Thymus (tissue), 11 donors: ENCODE data around the gene TXLNG. TPM values are rescaled to one million over a fixed set of nuclear protein-coding genes. Genes with fewer than 3 reads are reported as not detected.
A peak's percentile ranks its signal among the peaks of the same experiment; 100 is the strongest.
"Not testable (repeated sequence)": the region's sequence is repeated elsewhere in the genome, so short reads cannot be mapped to it uniquely, and the experiment has no call there.

Source experiments
- DNase-seq, 9 donors: peaks; one replicate each; pipeline ENCODE4 v3.0.0-alpha.2; 2013; ENCODE audit warnings: low spot score in 9 of 9, low read depth in 6 of 9, missing footprints in 1 of 9
- H3K27ac ChIP-seq, 2 donors: one replicate each; pipeline ENCODE4 v1.5.1; 2013; ENCODE audit warnings: control low read depth in 1 of 2, low read depth in 1 of 2, low read length in 1 of 2, mild to moderate bottlenecking in 1 of 2, moderate library complexity in 1 of 2
- H3K27me3 ChIP-seq, 2 donors: one replicate each; pipeline ENCODE4 v1.5.1; 2013; ENCODE audit warnings: low read length in 1 of 2; ENCODE audit not compliant: control insufficient read depth in 2 of 2, insufficient read depth in 1 of 2
- H3K36me3 ChIP-seq, 2 donors: one replicate each; pipeline ENCODE4 v1.5.1; 2013; ENCODE audit warnings: low read length in 1 of 2, mild to moderate bottlenecking in 1 of 2, moderate library complexity in 1 of 2; ENCODE audit not compliant: control insufficient read depth in 2 of 2, insufficient read depth in 2 of 2
- H3K4me1 ChIP-seq, 2 donors: one replicate each; pipeline ENCODE4 v1.5.1; 2013; ENCODE audit warnings: low read length in 2 of 2; ENCODE audit not compliant: control insufficient read depth in 2 of 2, insufficient read depth in 2 of 2
- H3K4me3 ChIP-seq, 2 donors: one replicate each; pipeline ENCODE4 v1.5.1; 2013; ENCODE audit warnings: low read length in 2 of 2, control low read depth in 1 of 2, mild to moderate bottlenecking in 1 of 2
- H3K9me3 ChIP-seq, 2 donors: one replicate each; pipeline ENCODE4 v1.5.1; 2013; ENCODE audit warnings: low read length in 1 of 2, mild to moderate bottlenecking in 1 of 2; ENCODE audit not compliant: control insufficient read depth in 2 of 2, insufficient read depth in 1 of 2
- WGBS: extraction: QIAGEN DNeasy Blood & Tissue Kit; methylation state at CpG from one replicate; pipeline ENCODE4 v1.1.7; 2013; 5-methylcytosine and 5-hydroxymethylcytosine counted together
- polyA plus RNA-seq: library from polyadenylated mRNA; stranded (reverse); fragments of 200-250 nt; gene quantifications from one replicate; pipeline ENCODE4 v1.2.3, GENCODE V29; 2013
- total RNA-seq: library from RNA; stranded (reverse); fragments of 120-200 nt; gene quantifications from one replicate; pipeline ENCODE4 v1.2.4, GENCODE V29; 2013
- donor health status: healthy.

Gene TXLNG
- total and polyA plus RNA-seq, 2 donors, result 10.7 to 12.6 TPM

- Histone ChIP-seq H3K9me3 (no peaks in the 10 kb centered on the region), H3K4me3 (no peak overlapping the region), H3K27ac (no peak overlapping the region), H3K27me3 (no peaks in the 10 kb centered on the region), H3K4me1 (no peaks in the 10 kb centered on the region), H3K36me3 (no peaks in the 10 kb centered on the region)
- DNase-seq, result no peak
Measured at GRCh38 chrX:16778545-16778944, 7.7 kb upstream of the TXLNG start.

GRCh38 chrX:16778993-16779392 is 7.3 kb upstream of the TXLNG start:
- H3K36me3 ChIP-seq, result no peaks in the 10 kb centered on the region
- no peaks in the 10 kb centered on the region for H3K27me3 ChIP-seq
- DNase-seq, result no peak
- H3K4me3 ChIP-seq, result no peak overlapping the region
- no peaks in the 10 kb centered on the region for H3K4me1 ChIP-seq
- no peaks in the 10 kb centered on the region for H3K9me3 ChIP-seq
- H3K27ac ChIP-seq, result no peak overlapping the region

GRCh38 chrX:16779815-16780214 is 6.5 kb upstream of the TXLNG start:
- 87% methylated on average over 2 of the region's 2 CpGs for WGBS
- not testable (repeated sequence) for DNase-seq, H3K36me3 ChIP-seq

GRCh38 chrX:16783452-16783851 is 2.8 kb upstream of the TXLNG start:
- peaks cover 0 to 23% of the 10 kb centered on the region in 2 donors for H3K27me3 ChIP-seq
- H3K4me1 ChIP-seq, result peaks cover 0 to 10% of the 10 kb centered on the region in 2 donors
- no peak for DNase-seq
- H3K9me3 ChIP-seq, result no peaks in the 10 kb centered on the region
- no peak overlapping the region for H3K27ac ChIP-seq
- no peak overlapping the region for H3K4me3 ChIP-seq
- H3K36me3 ChIP-seq, result no peaks in the 10 kb centered on the region
- WGBS, result 98% methylated on average over 17 of the region's 17 CpGs

More at GRCh38 chrX:16779815-16780214, 6.5 kb upstream of the TXLNG start:
- not testable (repeated sequence) for H3K9me3 ChIP-seq, H3K27me3 ChIP-seq, H3K4me3 ChIP-seq, H3K4me1 ChIP-seq, H3K27ac ChIP-seq

GRCh38 chrX:16784440-16784839 is 1.8 kb upstream of the TXLNG start:
- DNase-seq, H3K4me3 ChIP-seq, H3K36me3 ChIP-seq, H3K9me3 ChIP-seq, H3K4me1 ChIP-seq, H3K27ac ChIP-seq: not testable (repeated sequence)
- WGBS, result 95% methylated on average over 18 of the region's 18 CpGs
- peaks cover 0 to 23% of the 10 kb centered on the region in 2 donors for H3K27me3 ChIP-seq

GRCh38 chrX:16785247-16786138 is 773 bp upstream of the TXLNG start:
- Histone ChIP-seq H3K4me1 (peaks cover 0 to 10% of the 10 kb centered on the region in 2 donors), H3K4me3 (peak overlapping the region; percentile 64 to 71), H3K9me3 (no peaks in the 10 kb centered on the region), H3K27ac (peak overlapping the region in 1 of 2 donors; percentile 52), H3K36me3 (no peaks in the 10 kb centered on the region), H3K27me3 (peaks cover 0 to 23% of the 10 kb centered on the region in 2 donors)
- DNase-seq, result peak in 1 of 9 donors; percentile 1
- 23% methylated on average over 39 of the region's 39 CpGs for WGBS

GRCh38 chrX:16786791-16787735 is 797 bp downstream of the TXLNG start:
- peak overlapping the region in 1 of 2 donors; percentile 65 for H3K27ac ChIP-seq
- H3K27me3 ChIP-seq, result peaks cover 0 to 23% of the 10 kb centered on the region in 2 donors
- peaks cover 0 to 10% of the 10 kb centered on the region in 2 donors for H3K4me1 ChIP-seq
- no peaks in the 10 kb centered on the region for H3K9me3 ChIP-seq
- 7% methylated on average over 66 of the region's 73 CpGs for WGBS
- peak overlapping the region; percentile 64 to 71 for H3K4me3 ChIP-seq
- no peaks in the 10 kb centered on the region for H3K36me3 ChIP-seq
- peak in 3 of 9 donors; percentile 4 to 19 (median 8) for DNase-seq

GRCh38 chrX:16788477-16788876 is 2.2 kb downstream of the TXLNG start:
- H3K27ac ChIP-seq, result no peak overlapping the region
- H3K9me3 ChIP-seq, result no peaks in the 10 kb centered on the region
- no peak overlapping the region for H3K4me3 ChIP-seq
- DNase-seq, result no peak
- whole genome bisulfite sequencing, result 92% methylated on average over 5 of the region's 5 CpGs
- peaks cover 0 to 23% of the 10 kb centered on the region in 2 donors for H3K27me3 ChIP-seq
- H3K4me1 ChIP-seq, result peaks cover 0 to 10% of the 10 kb centered on the region in 2 donors
- H3K36me3 ChIP-seq, result no peaks in the 10 kb centered on the region

- H3K4me1 ChIP-seq, result no peaks in the 10 kb centered on the region
- 98% methylated on average over 4 of the region's 4 CpGs for WGBS
- H3K27me3 ChIP-seq, result no peaks in the 10 kb centered on the region
- H3K27ac ChIP-seq, result no peak overlapping the region
- H3K36me3 ChIP-seq, result peaks cover 0 to 13% of the 10 kb centered on the region in 2 donors
- no peak for DNase-seq
- H3K4me3 ChIP-seq, result no peak overlapping the region
- H3K9me3 ChIP-seq, result no peaks in the 10 kb centered on the region
Measured at GRCh38 chrX:16796298-16796697, 10.0 kb downstream of the TXLNG start.
